GM19193 (cell line): ENCODE results near the gene RASSF3.

Source experiments
- POLR2A ChIP-seq: IDR thresholded peaks from 4 replicates; pipeline ENCODE4 v1.6.1; 2011; ENCODE audit not compliant: insufficient read depth, insufficient read length; ENCODE audit errors: extremely low read depth

Gene RASSF3

GRCh38 chr12:64583771-64584421 lies 26.4 kb upstream of the RASSF3 start:
- no peak for TF ChIP-seq POLR2A

- TF ChIP-seq POLR2A = no peak
Measured at GRCh38 chr12:64585104-64585503, 25.2 kb upstream of the RASSF3 start.

GRCh38 chr12:64587447-64587846 lies 22.8 kb upstream of the RASSF3 start:
- TF ChIP-seq POLR2A = no peak

GRCh38 chr12:64590183-64590582 lies 20.1 kb upstream of the RASSF3 start:
- TF ChIP-seq POLR2A = no peak

- TF ChIP-seq POLR2A = no peak
Measured at GRCh38 chr12:64595863-64596793, 14.2 kb upstream of the RASSF3 start.

- TF ChIP-seq POLR2A = no peak
Measured at GRCh38 chr12:64598831-64599230, 11.5 kb upstream of the RASSF3 start.

GRCh38 chr12:64600164-64600561 lies 10.1 kb upstream of the RASSF3 start:
- no peak for TF ChIP-seq POLR2A

- TF ChIP-seq POLR2A = no peak
Measured at GRCh38 chr12:64603183-64603841, 7.0 kb upstream of the RASSF3 start.

- peak; percentile 73 for TF ChIP-seq POLR2A
Measured at GRCh38 chr12:64608901-64609535, 1.3 kb upstream of the RASSF3 start.

GRCh38 chr12:64609536-64610078 lies 688 bp upstream of the RASSF3 start:
- no peak for TF ChIP-seq POLR2A

GRCh38 chr12:64610660-64611340 lies 505 bp downstream of the RASSF3 start:
- TF ChIP-seq POLR2A = peak; percentile 69

- TF ChIP-seq POLR2A = peak; percentile 35
Measured at GRCh38 chr12:64611341-64612284, 1.3 kb downstream of the RASSF3 start.

- TF ChIP-seq POLR2A = no peak
Measured at GRCh38 chr12:64612843-64613242, 2.5 kb downstream of the RASSF3 start.
